Spleen (tissue), 7 donors: ENCODE results near the gene LEKR1.

ENCODE experiments used
- CTCF ChIP-seq, 11 experiments: fragments of 200-600 bp in 7 of 11; fragments of 450-650 bp in 4 of 11; sonication (generic) in 4 of 11; IDR thresholded peaks in 8 of 11; conservative IDR thresholded peaks in 3 of 11; 1 replicate in 7 of 11; 2 replicates in 4 of 11; pipeline versions ENCODE4 v1.4.0 to v1.8.0; 2016 to 2021; ENCODE audit warnings: antibody characterized with exemption in 11 of 11, inconsistent platforms in 4 of 11, mild to moderate bottlenecking in 1 of 11
- POLR2A ChIP-seq, 3 donors: fragments of 450-650 bp; IDR thresholded peaks; one replicate each; pipeline ENCODE4 v1.5.1; 2017; ENCODE audit warnings: antibody characterized with exemption in 3 of 3, mild to moderate bottlenecking in 1 of 3
- donor health status: DM: no; HTN: no; CAD: no; lungs with moderate emphysema.
- donor health status: DM: no; HTN: no; CAD: no.
- donor health status: DM: no; HTN: no; CAD: no.

DNA sequence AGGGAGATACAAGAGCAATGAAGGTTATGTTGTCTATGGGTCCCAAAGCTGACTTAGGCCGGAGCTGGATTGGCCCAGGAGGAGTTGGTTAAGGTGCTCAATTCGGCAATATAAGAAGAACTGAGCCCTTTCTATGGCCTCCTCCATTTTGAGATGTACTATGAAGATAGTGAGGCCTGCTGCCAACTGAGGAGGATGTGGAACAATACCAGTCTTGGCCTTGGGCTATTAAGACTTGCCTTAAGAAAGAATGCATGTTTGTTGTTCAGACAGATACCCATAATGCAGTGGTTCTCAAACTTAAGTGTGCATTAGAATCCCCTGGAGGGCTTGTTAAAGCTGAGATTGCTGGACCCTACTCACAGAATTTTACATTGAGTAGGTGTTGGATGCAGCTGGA lies 24.4 kb upstream of the LEKR1 start:
- TF ChIP-seq CTCF (IDR thresholded peaks at IDR 0.05 in 8 of 11, conservative IDR thresholded peaks at IDR 0.05 in 3 of 11) (no peak), POLR2A (IDR thresholded peaks at IDR 0.05) (no peak)
